H1 (cell line): ENCODE results near the gene C19orf85. TPM values are rescaled to one million over a fixed set of nuclear protein-coding genes. Genes with fewer than 3 reads are reported as not detected.
A peak's percentile ranks its signal among the peaks of the same experiment; 100 is the strongest.

ENCODE experiments used
- ASH2L ChIP-seq: fragments of 200-600, 300-600 bp; sonication (generic); IDR thresholded peaks from one replicate; pipeline ENCODE4 v1.7.1; 2017; ENCODE audit warnings: low read length
- CBX8 ChIP-seq: fragments of 300-800, 300-1000 bp; sonication (generic); IDR thresholded peaks from 2 replicates; pipeline ENCODE4 v1.7.1; 2016; ENCODE audit warnings: low read depth, low read length, borderline replicate concordance
- CEBPB ChIP-seq: IDR thresholded peaks from 2 replicates; pipeline ENCODE4 v1.6.1; 2012; ENCODE audit warnings: low read depth, low read length
- CHD7 ChIP-seq: fragments of 300-600 bp; sonication (generic); IDR thresholded peaks from 2 replicates; pipeline ENCODE4 v1.7.1; 2012; ENCODE audit warnings: low read length, moderate library complexity, mild to moderate bottlenecking, inconsistent platforms; ENCODE audit not compliant: insufficient replicate concordance
- EGR1 ChIP-seq: IDR thresholded peaks from 2 replicates; pipeline ENCODE4 v1.6.1; 2011; ENCODE audit warnings: low read depth, low read length, borderline replicate concordance
- HDAC6 ChIP-seq: IDR thresholded peaks from one replicate; pipeline ENCODE4 v1.7.1; 2012; ENCODE audit warnings: low read depth, mild to moderate bottlenecking, inconsistent platforms, low read length, moderate library complexity
- KDM1A ChIP-seq: fragments of 200-600, 300-600 bp; sonication (generic); IDR thresholded peaks from 2 replicates; pipeline ENCODE4 v1.7.1; 2016; ENCODE audit warnings: mild to moderate bottlenecking, low read length, borderline replicate concordance
- NRF1 ChIP-seq: IDR thresholded peaks from 2 replicates; pipeline ENCODE4 v1.6.1; 2011; ENCODE audit warnings: mild to moderate bottlenecking, low read depth, low read length, improper control_type of control experiment
- RNF2 ChIP-seq: fragments of 200-900, 300-1000 bp; sonication (generic); IDR thresholded peaks from 2 replicates; pipeline ENCODE4 v1.7.1; 2016; ENCODE audit warnings: borderline replicate concordance, low read depth, mild to moderate bottlenecking, antibody characterized with exemption, low read length; ENCODE audit not compliant: poor library complexity, severe bottlenecking; ENCODE audit errors: missing control alignments
- SP1 ChIP-seq: IDR thresholded peaks from 2 replicates; pipeline ENCODE4 v1.6.1; 2011; ENCODE audit warnings: low read depth, low read length
- SP2 ChIP-seq: IDR thresholded peaks from 2 replicates; pipeline ENCODE4 v1.6.1; 2012; ENCODE audit warnings: mild to moderate bottlenecking, low read length, inconsistent platforms
- polyA plus RNA-seq, 7 experiments: library from polyadenylated mRNA; depleted of rRNA in 3 of 7; stranded (reverse) in 5 of 7; unstranded in 2 of 7; fragments of >200 nt in 5 of 7; fragments of 200-250 nt in 2 of 7; gene quantifications; 1 replicate in 5 of 7; 2 replicates in 1 of 7; 4 replicates in 1 of 7; pipeline versions ENCODE4 v1.2.1 to v1.2.3, GENCODE V29; 2011 to 2013; ENCODE audit warnings: missing spikeins in 2 of 7, mixed read lengths in 2 of 7
- total RNA-seq: library from RNA; stranded (reverse); fragmentation: NEBNext Ultra II Directional; extraction: Animal tissue kit (Norgen Biotek cat#: 25700); gene quantifications from 2 replicates; pipeline ENCODE4 v1.2.1, GENCODE V29; 2021

C19orf85 gene
- total and polyA plus RNA-seq, 2 of the 8 experiments (the other 6 are each of a cell fraction or from before 2014, with no cell fraction given) = 2.2 to 3.2 TPM

DNA sequence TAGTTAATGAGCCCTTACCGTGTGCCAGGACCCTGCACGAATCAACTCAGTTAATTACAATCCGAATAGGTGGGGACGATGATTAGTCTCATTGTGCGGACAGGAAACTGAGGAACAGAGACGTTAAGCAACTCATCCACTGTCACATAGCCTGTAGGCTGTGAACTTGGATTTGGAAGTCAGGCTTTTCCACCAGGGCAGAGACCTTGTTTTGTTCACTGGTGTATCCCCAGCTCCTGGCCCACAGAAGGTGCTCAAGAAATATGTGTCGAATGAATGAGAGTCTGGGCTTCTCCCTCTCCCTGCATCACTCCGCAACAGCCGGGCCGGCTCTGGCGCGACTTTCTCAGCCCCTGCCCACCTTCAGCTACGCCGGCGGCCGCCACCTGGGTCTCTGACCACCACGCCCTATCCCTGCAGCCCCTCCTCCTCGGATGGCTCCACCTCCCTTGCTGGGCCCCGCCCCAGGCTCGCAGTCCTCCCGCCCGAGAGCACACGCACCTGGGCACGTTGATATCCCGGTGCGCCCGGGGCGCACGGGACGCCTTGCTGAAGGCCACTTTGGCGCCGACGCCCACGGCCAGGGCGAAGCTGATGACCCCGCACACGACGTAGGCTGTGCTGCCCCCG is 22.7 kb downstream of the C19orf85 start (continued):
- no peak for TF ChIP-seq CHD7
- TF ChIP-seq SP1 = no peak; the same call in 1 of the 2 replicates
- TF ChIP-seq CBX8 = no peak
- no peak for TF ChIP-seq EGR1
- TF ChIP-seq ASH2L = peak; percentile 20
- TF ChIP-seq CEBPB = no peak
- TF ChIP-seq NRF1 = no peak
- peak; percentile 53 for TF ChIP-seq RNF2
- no peak for TF ChIP-seq HDAC6
- peak; percentile 40; the same call in 1 of the 2 replicates for TF ChIP-seq KDM1A
- TF ChIP-seq SP2 = no peak
